GM19452 (cell line): ENCODE results near the gene FBXO31.

Experiments
- ATAC-seq: cut with Tn5 transposase; IDR thresholded peaks from one replicate; pipeline ENCODE4 v1.9.1; 2021; ENCODE audit not compliant: unreplicated experiment

The FBXO31 gene

DNA sequence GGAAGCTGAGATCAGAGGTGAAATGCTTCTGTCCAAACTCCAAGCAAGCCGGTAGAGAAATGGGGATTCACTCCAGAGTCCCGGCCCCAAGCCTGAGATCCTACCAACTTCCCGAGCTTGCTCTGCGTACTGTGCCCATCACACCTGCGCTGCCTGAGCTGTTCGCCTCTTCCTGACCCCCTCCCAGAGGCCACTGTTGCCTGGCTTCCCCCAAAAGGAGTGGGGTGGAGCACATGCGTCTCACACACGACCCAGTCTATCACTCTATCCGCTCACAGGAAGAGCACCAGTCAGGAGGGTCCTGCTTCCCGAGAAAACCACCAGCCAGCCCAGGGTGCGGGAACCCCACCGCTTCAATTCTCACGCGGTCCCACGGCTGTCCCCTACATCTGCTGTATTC is 52.9 kb downstream of the FBXO31 start:
- no peak for ATAC-seq

DNA sequence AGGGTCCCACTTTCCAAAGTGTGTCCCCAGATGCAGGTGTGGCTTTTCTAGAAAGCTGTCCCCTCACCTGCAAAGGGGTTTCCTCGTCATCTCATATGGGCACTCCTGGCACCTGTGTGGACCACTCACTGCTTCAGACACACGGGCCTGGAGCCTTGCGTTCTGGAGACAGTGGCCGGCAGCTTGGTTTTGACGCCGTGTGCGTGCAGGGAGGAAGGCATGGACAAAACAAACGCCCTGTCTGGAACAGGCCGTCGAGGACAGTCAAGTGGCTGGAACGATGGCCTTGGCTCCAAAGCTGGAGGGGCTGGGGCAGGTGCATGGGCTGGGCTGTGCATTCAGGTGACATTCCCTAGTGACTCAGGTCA is 53.3 kb downstream of the FBXO31 start:
- no peak for ATAC-seq

DNA sequence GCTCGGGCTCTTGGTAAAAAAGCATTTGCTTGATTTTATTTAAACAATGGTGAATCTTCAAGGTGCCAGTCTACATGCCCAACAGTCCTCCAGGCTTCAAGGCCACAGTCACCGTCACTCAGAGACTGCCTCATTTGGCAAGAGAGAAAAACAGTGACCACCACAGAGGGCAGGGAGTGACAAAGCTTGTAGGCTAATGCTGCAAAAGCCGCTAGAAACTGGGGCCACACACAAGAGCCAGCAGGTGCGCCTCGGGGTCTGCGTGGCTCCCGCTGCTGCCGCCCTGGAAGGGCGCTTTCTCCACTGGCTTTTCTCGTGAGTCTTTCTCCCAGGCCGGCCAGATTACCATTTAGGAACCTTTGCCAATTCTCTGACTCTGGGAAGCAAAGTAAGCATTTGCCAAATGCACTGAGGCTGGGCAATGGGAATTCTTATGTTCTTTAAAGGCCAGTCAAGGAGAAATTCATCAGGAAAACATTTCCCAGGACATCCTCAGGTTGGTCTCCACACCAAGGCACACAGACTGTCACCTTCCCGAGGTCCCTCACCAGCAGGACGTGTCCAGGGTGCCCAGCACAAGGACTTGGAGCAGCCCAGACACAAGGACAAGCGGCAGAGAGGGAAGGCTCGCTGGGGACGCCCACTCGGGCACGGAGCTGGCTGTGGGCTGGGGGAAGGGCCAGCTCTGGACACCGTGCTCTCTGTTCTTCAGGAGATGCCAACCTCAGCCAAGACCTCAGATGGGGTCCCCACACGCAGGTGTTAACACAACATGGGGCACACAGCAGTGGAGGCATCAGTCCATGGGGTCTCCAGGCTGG is 53.9 kb downstream of the FBXO31 start:
- no peak for ATAC-seq

DNA sequence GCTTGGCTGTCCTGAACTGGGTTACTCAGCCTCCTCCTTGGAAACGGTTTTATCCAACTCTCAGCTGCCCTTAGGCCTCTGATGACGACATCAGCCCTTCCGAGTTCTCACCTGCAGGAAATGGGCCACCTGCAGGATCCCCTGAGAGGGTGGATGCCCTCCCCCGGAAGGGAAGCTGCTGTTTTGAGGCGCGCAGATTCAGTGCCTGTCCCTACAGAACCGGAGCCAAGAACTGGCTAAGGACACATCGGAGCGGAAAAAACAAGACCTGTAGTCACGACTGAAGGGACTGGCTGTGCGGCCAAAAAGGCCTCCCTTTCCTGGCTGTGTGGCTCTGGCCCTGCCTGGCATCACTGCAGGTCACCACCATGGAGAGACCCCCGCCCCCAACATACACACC is 54.7 kb downstream of the FBXO31 start:
- no peak for ATAC-seq

DNA sequence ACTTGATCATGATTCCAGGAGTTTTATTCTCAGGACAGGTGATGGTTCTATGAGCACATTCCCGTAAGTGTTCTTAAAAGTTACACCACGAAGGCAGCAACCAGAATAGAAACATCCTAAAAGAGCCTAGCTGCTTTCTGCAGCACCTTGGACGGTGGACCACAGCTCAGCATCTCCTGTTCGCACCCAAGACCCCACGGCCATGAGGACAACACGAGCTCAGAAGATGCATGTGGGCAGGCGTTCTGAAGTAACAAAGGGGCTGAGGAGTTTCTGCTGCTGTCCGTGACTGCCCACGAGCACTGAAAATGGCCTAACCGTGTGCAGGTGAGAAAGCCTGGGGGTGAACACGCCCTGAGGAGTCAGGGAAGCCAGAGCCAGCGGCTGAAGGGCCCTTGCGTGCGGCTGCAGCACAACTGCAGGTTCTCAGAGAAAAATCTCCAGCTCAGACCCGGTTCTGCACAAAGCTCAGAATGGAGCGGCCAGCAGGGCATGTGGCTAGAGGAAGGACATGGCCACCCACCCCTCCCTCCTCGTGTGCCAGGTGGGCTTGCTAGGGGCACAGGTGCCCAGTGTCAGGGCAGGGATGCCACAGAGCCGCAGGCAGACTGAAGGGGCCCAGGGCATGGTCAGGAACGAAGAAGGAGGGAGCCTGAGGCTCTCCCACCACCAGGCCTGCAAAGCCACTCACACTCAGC is 55.6 kb downstream of the FBXO31 start:
- no peak for ATAC-seq

DNA sequence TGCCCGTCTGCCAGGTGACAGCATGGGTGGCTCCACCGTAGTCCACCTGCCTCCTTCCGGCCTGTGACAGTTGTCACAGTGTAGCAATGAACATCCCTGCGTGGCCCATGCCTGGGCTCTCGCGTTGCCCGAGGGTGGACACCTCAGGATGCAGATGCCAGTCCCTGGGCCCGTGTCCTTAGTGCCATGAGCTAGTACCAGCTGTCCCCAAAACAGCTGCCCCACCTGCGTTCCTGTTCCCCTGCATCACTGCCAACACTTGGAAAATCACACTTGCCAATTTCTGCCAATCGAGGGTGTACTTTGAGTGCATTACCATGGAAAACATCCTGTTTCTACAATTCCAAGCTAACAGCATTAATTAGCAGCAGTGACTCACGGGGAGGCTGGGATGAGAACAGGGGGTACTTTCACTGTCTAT is 57.4 kb downstream of the FBXO31 start:
- ATAC-seq = no peak

DNA sequence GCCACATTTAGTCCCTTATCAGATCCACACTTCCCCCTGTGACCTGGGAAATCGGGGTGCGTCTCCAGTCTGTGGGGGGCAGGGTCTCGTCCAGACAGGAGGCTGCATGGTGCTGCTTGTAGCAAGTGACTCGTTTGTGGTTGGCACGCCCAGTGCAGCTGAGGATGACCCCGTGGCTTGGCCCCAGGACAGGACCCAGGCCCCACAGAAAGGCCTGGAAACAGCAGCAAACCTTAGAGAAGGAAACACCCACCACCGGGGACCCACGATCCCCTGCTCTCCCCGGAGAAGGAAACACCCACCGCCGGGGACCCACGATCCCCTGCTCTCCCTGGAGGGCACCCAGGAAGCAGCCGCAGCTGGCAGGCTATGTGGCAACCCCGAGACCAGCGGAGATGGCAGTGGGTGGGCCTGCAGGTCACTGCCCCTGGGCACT is 58.1 kb downstream of the FBXO31 start:
- ATAC-seq = no peak

DNA sequence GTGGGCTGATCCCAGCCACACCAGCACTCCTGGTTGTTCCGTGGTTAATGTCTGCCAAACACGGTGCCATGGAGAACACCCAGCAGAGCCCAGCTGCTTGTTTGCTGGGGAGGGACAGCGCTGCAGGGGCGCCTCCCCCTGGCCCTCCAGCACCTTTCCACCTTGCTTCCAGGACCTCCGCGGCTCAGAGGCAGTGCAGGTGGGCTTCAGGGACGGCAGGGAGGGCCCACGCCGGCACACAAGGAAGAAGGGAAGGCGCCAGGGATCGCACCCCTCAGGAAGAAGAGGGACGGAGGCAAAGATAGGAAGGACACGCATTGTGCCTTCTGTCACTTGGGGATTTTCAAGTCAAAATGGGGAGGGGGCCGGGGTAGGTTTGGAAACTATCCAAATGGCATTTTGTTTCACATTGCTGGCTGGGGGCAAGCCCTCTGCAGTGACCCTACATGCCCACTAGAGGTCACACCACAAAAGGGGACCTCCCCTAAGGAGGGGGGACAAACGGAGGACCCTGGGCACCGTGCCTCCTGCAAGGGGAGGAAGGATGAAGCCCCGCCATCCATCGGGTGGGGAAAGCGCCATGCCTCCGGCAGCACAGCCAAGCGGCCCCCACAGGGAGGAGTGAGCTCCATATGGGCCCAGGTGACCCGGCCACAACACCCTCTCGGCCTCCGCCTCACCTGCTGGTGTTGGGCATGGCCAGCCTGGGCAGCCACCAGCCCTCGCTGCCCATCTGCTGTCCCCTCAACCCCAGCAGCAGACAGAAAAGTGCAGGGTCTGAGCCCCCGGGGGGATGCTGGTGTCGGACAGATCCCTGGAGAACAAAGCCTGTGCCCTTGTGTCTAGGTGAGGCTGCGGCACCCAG is 58.9 kb downstream of the FBXO31 start:
- no peak for ATAC-seq

DNA sequence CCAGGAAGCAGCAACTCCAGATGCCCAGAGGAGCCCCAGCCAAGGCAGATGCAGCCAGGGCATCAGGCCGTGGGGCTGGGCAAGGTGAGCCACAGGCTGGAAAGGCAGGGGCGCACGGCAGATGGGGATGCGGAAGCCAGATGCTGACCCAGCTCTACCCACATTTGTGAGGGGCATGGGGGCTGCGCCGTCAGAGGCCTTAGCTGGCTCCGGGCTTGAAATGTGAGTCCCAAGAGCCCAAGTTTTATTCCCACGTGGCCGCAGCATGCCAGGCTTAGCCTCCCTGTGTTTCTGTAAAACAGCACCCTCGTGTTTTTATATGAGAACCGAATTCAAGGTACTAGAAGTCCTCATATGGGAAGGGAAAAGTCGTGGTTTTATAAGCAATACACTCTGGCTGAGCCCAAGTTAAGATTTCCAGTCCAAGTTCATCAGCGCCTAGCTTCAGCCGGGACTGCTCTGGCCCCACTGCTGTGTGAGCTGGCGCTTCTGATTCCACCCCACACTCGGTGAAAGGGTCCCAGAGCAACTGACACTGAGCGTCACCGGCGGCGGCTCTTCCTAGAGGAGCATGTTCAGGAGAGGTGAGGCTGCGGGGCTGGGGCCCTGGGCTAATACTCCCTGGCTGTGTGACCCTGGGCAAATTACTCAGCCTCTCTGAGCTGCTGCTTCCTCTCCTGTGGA is 59.7 kb downstream of the FBXO31 start:
- ATAC-seq = no peak

DNA sequence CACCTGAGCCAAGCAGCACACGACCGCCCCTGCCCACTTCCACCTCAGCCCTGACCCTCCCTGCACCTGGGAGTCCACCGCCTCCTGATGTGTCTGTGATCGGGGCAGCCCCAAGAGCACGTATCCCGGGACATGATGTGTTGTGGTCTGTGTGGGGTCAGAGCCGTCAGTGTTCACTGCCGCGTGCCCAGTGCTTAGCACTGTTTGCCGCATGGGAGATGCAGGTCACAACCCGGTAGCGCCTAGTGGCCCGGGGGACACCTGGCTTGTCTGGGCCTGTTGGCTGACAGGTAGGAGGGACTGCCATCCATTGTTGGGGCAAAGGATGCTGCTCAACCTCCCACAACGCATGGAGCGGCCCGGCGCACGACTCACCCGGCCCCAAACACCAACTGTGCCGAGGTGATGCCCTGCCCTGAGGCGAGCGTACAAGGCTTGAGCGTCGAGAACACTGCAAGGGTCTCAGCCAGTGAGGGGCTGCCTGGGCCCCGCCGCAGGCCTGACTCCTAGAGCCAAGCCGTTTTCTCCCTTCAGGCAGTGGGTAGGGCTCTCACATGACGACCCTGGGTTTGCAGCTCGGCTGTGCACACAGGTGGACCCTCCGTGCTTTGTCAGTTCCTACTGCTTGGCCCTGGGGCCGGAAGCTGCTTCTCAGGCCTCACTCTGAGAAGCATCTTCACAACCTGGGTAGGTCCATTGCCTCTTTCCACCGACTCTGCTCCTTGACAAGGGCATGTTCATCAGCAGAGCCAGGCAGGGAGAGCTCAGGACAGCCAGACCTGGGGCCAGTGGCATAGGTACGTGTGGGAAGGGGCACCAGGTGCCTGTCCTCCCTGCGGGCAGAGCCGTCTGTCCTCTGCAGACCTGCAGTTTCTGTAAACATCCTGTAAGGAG is 60.5 kb downstream of the FBXO31 start:
- ATAC-seq = no peak

DNA sequence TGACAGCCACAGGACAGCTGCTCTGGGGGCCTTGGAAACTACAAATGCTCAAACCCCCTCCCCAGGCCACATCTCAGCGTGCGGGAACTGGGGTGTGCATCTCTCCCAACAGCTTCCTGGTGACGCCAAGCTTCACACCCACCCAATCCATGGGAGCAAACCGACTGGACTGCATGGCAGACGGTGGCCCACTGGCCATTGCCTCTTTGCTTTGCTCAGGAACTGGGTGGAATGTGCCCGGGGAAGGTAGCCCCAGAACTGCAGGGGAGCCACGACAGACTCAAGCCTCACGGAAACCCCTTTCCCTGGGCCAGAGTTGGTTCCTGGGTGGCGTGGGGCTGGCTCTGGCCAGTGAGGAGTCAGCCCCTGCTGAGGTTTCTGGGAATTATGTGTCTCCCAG is 61.2 kb downstream of the FBXO31 start:
- ATAC-seq = no peak

DNA sequence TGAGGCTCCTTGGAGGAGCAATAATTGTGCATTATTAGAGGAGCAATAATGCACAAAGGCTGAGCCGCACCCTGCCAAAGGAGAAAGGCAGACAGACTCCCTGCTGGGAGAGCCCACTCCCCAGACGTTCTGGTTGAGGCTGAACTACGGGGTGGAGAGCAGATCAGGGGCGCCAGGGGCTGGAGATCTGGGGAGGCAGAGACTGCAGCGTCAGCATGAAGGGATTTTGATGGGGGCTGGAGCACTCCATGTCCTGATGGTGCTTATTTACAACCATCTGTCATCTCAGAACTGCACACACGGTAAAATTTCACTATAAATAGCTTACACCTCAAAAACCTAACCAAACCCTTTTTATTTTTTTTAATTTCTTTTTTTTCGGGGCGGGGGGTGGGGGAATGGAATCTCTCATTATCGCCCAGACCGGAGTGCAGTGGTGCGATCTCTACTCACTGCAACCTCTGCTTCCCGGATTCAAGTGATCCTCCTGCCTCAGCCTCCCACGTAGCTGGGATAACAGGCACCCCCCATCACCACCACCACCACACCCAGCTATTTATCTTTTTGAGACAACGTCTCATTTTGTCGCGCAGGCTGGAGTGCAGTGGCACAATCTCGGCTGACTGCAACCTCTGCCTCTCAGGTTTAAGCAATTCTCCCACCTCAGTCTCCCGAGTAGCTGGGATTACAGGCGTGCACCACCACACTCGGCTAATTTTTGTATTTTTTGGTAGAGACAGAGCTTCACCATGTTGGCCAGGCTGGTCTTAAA is 62.1 kb downstream of the FBXO31 start:
- ATAC-seq = no peak

DNA sequence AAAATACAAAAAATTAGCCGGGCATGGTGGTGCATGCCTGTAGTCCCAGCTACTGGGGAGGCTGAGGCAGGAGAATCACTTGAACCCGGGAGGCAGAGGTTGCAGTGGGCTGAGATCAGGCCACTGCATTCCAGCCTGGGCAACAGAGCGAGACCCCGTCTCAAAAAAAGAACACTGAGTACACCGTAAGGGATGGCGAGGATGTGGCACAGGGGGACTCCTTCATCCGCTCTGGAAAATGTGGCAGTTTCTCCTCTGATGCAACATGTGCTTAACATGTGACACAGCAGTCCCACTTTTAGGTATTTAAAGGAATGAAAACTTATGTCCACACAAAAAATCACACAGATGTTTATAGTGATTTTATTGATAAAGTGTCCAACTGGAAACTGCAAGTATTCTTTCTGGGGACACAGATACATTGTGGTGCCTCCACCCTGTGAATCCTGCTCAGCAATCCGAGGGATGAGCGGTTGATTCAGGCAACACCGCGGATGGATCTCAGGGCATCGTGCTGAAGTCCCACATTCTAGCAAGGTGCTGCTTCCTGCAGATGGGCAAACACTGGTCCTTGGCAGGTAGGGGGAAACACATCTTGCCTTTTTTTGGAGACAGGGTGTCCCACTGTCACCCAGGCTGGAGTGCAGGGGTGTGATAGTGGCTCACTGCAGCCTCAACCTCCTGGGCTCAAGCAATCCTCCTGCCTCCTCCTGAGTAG is 62.9 kb downstream of the FBXO31 start:
- ATAC-seq = no peak

DNA sequence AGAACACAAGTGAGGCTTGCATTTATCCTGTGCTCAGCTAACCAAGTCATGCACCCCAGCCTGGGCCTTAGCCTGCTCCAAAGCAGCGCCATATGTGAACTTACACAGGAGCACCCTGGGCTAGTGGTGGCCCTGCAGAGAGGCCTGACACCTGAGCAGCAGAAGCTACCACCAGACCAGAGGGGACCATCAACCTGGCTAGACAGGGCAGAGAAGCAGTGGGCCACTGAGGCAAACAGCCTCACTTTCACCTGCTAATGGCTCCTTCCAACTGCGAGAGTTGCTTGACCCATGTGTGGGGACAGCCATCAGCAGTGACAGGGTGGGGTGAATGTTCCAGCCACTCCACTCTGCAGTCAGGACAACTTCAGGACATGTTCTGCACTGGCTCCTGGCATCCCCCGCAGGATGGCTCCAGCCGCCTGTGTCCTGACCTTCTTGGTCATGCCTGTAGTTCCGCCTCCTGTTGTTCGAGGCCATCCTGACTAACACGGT is 63.5 kb downstream of the FBXO31 start:
- no peak for ATAC-seq

DNA sequence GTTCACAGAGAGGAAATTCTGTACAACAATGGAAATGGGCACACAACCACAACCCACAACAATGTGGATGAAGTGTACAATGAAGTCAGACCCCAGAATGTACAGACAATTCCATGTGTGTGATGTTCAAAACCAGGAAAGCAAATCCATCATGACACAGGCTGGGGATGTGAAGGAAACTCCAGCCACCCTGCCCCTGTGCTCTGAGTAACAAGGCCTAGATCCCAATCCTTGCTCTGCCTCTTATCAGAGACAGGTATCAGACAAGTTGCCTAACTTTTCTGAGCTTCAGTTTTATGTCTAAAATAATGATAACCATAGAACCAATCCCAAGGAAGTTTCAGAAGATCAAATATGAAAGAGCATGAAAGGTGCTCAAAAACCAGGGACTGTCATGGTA is 64.6 kb downstream of the FBXO31 start:
- ATAC-seq = no peak

DNA sequence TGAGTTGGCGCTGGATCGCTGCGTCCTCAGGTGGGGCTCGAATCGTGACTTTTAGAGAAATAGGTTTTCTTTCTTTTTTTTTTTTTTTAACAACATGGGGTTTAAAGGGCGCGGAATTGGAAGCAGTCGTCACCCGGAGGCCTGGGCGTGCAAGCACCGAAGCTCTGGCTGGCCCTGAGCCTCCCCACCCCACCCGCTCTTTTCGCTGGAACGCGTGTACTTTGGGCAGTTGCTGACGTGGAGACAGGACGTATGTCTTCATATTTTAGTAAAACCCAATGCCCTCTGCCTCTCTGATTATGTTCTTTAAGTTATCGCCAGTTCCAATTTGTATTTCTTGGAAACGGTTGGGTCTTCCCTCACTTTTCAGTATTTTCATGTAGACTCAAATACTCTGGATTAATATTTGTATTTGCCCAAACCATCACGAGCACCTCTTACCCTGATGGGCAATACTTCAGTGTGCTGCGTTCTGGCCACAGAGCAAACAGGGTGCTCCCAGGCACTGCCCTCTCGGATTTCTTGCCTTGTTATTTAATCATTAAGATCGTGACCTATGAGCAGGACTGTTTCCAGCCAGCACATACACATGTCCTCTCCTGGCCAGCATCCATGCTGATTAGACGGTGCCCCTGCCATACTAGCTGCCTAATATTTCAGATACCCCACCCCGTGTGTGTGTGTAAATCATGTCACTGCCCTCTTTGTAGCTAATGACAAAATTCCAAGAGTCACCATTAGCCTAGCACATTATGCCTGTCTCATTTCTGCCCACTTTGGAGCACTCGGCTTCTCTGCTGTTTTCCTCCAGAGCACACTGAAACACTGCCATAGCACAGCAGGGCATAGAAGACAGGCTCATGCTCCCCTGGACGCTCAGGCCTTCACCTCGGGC is 65.6 kb downstream of the FBXO31 start:
- peak; percentile 24 for ATAC-seq

DNA sequence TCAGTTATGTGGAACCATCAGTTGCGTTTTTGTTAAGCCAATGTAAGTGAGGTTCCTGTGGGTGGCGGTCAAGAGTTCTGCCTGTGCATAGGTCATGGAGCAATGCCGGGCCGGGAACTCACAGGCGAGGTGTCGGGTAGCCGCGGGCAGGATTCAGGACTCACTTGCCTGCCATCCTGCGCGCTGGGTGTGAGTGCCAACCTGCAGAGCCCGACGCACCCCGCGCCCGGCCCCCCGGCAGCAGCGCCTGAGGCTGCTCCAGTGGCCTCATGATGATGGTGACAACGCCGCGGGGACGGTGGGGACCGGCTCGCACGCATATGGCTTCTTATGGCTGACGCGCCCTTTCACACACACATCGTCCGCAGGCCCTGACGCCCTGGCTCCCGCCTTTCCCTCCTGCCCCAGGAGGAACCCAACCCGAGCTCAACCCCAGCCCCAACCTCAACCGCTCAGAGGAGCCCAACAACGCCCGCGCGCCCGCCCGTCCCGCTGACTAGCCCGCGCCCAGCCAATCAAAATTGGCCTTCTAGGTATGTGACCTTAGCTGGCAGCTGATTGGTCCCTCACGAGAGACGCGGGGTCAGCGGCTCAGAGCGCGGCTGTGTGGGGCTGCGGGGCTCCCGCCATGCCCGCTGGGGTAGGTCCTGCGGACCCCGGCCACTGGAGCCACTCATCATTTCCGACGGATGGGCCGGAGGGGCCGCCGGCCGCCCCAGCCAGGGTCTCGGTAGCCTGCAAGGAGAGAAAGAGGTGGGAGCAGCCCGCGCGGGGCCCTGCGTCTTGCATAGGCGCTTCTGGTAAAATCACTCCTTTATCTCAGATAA is 66.4 kb downstream of the FBXO31 start, which contains the start of gene C16orf95:
Gene C16orf95, minus strand, starts transcription at position 470 of the 827 bp plus-strand sequence. Its CDS starts 150 bp downstream, at position 320.
- ATAC-seq = peak; percentile 89
